NCI-H2107 treated with DMSO at 0.1 percent for 48 hours (cell line): ENCODE results near the gene MT3.
"Not testable (repeated sequence)": the region's sequence is repeated elsewhere in the genome, so short reads cannot be mapped to it uniquely, and the experiment has no call there.

ENCODE experiments used
- DNase-seq: peaks from one replicate; lab custom pipeline; 2025; ENCODE audit not compliant: unreplicated experiment; lab: John Stamatoyannopoulos, UW

MT3 gene

GRCh38 chr16:56608876-56609462 is 19.6 kb downstream of the MT3 start:
- DNase-seq, result peak; percentile 15

DNA sequence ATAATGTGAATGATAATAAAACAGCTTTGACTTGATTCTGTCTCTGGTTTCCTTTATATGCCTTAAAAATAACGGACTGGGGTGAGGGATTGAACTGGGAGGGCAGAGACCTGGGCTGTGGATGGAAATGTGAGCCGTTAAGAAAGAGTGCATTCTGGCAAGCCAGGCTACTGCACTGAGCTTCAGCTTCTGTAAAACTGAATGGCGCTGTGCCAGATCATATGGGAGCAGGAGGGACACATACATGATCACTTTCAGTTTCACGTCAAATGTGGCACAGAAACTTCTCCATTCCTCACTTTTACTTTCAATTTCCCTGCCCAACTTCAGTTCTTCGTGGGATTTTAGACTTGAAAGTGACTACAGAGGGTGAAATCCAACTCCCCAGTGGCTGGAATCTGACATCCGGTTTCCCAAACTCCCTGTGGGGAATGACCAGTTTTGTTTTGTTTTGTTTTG is 20.2 kb downstream of the MT3 start:
- peak; percentile 57 for DNase-seq

GRCh38 chr16:56610017-56610608 is 20.8 kb downstream of the MT3 start:
- DNase-seq, result peak; percentile 12

- DNase-seq, result no peak
These were observed 21.3 kb downstream of the MT3 start for GRCh38 chr16:56610609-56611111.

DNA sequence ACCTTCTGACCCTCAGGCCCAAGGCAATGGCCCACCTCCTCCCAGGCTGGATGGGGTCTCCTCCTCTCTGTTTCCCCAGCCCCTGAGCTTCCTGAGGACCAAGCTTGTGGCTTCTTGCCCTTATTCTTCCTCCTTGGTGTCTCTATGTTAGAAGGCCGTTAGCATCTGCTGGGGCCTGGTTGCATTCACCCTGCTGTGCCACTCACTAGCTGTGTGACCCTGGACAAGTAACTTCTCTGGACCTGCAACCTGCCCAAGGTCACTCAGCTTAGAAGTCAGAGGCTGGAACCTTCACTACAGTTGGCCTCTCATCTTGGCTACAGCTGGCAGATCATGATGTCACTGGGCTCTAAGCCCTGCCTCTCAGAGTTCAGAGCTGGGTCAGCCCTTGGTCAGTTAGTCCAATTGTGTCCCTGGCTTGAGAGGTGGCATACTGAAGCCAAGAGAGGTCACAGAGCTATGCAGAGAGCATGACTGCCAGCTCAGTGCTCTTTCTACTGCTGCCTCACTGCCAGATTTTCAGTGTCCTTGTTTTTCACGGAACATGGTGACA is 22.0 kb downstream of the MT3 start:
- DNase-seq, result no peak

- DNase-seq, result no peak
These were observed 24.4 kb downstream of the MT3 start for GRCh38 chr16:56613706-56614105.

DNA sequence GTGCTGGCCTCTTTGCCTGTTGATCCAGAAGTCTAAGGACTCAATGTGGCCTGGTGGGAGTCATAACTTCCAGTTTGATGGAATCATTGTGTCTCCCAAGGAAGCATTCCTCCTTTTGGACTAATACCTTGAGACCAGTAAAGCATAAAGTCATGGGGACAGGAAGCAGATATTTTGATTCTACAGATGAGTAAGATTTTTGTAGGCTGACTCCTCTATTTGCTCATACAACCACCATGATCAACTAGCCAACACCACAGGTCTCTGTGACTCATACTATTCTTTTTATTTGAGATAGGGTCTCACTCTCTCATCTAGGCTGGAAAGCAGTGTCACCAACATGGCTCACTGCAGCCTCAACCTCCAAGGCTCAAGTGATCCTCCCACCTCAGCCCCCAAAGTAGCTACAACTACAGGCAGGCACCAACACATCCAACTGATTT is 25.2 kb downstream of the MT3 start:
- no peak for DNase-seq

DNA sequence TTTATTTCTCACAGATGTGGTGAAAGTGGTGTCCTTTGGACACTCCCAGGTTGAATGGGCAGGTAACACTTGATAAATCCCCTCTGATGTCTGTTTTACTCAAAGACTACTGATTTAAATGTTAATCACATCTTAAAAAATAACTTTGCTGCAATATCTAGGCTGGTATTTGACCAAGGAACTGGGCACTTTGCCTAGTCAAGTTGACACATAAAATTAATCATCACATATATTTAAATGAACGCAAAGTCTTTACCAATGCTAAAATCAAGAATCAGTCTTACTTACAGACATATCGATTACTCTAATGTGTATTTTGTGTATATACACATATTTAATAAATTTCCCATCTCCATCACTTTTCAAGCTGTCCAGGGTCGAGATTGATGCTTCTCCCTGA is 26.0 kb downstream of the MT3 start:
- DNase-seq, result no peak

DNA sequence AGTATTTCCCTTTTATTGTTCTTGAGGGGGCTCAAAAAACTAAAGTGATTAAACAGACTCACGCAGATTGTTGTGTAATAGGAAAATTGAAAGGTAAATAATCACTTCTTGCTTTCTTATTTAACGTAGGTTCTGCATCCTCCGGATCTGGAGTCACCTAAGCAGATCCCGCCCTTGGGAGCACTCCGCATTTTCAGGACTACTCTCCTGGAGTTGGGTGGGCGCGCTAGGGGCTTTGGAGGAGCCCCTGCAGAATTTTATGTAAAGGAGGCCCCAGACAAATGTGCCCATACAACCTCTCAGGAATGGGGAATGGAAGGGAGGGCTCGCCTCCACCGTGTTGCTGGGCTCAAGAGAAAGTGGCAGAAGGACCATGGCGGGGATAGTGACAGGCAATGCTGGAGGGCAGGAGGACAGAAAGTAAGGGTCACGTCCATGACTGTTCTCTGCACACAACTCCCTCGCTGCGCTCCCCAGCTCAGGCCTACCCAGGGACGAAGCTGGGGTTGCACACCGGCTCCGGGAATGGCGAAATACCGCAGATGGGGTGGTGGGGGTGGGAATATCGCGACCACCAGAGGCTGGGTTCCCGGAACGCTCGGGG is 27.4 kb downstream of the MT3 start:
- no peak for DNase-seq

DNA sequence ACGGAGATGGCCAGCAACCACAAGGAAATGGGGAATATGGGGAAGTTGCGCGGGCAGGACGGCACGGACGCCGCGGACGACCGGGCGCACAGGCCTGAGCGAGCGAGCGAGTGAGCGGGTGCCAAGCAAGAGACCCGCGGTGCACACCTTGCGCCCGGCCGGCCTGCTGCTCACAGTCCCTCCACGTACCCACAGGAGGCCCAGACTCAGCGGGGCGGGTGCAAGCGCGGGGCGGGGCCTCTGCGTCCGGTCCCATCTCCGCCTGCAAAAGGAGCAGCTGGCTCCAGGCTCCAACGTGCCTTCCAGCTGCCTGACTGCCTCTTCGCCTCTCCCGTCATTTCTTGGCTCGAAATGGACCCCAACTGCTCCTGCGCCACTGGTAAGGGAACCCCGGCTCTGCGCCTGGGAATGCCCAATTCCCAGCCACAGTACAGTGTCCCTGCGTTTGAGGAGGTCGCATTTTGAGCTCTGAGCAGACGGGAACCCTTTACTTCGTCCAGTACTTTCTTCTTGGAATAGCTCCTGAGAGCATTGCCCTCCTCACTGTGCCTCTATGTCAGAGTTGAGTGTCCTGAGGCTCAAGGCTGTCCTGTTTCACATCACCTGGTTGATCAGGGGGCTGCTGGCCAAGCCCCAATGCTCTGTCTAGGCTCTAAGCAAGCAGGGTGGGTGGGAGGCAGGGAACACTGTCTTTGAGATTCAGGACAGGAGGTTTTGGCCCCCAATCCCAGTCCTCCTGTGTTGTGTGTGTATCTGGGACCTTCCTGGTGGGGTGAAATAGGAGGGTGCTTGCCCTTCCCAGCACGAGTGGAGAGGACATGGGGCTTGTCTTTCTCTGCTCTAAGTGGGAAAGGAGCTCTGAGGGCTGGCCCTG is 28.1 kb downstream of the MT3 start:
- DNase-seq, result no peak

DNA sequence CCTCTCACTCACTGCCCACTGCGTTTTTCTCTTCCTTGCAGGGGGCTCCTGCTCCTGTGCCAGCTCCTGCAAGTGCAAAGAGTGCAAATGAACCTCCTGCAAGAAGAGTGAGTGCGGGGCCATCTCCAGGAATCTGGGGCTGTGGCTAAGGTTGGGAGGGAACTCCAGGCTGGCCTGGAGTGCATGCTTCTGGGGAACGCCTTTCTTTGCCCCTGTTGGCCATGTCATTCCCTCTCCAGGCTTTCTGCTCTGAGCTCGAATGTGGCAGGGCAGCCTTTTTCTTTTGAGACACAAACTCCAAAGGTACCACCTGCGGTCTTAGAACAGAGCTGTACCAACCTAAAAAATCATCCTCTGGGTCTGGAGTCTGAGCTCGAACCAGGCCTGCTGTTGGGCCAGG is 28.8 kb downstream of the MT3 start:
- no peak for DNase-seq

DNA sequence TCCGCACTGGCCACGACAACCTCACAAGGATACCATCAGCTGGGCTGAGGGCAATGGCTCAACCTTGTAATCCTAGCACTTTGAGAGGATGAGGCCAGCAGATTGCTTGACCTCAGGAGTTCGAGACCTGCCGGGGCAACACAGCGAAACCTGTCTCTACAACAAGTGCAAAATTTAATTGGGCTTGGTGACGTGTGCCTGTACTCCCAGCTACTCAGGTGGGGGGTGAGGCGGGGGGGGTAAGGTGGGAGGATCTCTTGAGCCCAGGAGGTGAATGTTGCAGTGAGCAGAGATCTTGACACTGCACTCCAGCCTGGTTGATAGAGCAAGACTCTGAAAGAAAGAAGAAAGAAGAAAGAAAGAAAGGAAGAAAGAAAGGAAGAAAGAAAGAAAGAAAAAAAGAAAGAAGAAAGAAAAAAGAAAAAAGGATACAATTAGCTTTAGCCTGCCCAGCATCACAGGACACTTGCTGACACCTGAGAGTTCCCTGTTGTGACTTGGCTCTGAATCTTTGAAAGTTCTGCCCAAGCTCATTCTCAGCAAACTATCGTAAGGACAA is 31.1 kb downstream of the MT3 start:
- no peak for DNase-seq

GRCh38 chr16:56621665-56622445 is 32.5 kb downstream of the MT3 start:
- DNase-seq, result not testable (repeated sequence)

DNA sequence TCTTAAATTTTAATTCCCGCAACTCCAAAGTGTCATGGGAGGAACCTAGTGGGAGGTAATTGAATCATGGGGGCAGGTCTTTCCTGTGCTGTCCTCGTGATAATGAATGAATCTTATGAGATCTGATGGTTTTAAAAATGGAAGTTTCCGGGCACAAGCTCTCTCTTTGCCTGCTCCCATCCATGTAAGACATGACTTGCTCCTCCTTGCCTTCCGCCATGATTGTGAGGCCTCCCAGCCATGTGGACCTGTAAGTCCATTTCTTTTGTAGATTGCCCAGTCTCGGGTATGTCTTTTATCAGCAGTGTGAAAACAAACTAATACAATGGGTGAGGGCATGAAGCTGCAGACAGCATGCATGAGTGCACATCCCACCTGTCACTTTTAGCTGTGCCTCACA is 33.9 kb downstream of the MT3 start:
- not testable (repeated sequence) for DNase-seq

DNA sequence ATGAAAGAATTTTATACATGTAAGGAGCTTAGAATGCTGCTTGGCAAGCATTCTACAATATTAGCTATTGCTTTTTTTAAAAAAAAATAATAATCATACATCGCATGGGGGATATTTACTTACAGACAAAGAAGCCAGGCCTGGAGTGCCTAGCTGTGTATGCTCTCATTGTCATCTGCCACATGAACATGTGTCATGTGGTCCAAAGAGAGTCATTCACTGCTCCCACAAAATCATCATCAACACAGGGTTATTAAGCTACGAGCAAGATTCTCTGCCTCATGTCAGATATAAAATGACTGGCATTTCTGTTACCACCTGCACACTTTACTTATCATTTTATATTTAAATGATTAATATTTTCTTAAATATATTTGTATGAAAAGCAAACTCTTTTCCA is 34.3 kb downstream of the MT3 start:
- no peak for DNase-seq

DNA sequence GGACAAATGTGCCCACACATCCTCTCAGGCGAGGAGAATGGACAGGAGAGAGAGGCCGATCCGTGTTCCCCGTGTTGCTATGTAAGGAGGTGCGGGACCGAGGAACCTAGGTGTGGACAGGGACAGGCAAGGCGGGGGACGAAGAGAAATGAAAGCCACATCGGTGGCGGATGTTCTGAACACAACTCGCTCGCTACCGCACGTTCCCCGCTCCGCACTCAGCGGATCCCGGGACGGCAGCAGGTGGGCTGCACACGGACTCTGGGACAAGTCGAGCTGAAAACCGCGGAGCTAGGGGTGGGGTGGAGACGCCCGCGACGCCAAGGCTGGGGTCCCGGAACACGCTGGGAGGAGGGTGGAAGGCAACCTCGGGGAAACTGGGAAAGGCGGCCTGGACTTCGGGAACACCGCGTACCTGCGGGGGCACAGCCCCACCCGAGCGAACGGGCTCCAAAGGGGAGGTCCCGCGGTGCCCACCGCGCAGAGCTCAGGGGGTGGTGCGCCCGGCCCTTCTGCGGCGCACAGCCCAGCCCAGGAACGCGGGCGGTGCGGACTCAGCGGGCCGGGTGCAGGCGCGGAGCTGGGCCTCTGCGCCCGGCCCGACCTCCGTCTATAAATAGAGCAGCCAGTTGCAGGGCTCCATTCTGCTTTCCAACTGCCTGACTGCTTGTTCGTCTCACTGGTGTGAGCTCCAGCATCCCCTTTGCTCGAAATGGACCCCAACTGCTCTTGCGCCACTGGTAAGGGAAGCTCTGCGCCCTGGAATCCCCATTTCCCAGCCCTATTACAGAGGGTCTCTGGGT is 36.0 kb downstream of the MT3 start, which contains the start of gene MT1E:
MT1E (plus strand) TSS at position 642 of the 803 bp plus-strand sequence; CDS start at position 713, 71 bp downstream.
- no peak for DNase-seq

- no peak for DNase-seq
These were observed 36.8 kb downstream of the MT3 start for GRCh38 chr16:56625943-56626654.

- no peak for DNase-seq
These were observed 37.4 kb downstream of the MT3 start for GRCh38 chr16:56626685-56627084.
